Activated CD8-positive, alpha-beta T cell treated with anti-CD3 and anti-CD28 coated beads, Interleukin-2, amount 10 ng/mL, durations not matched to agents 7 days and 5 days (primary cell): Measurements from ENCODE around the gene GREB1. TPM values are rescaled to one million over a fixed set of nuclear protein-coding genes. Genes with fewer than 3 reads are reported as not detected.

Experiments
- ATAC-seq: fragments of 150-1000 bp; cut with Tn5 transposase; one replicate; pipeline ENCODE4 v1.10.0; 2021; ENCODE audit warnings: moderate library complexity
- CTCF ChIA-PET: fragments of 350-600 bp; sonication (Branson Sonifier 250); formaldehyde crosslinking; loops from one replicate; lab custom pipeline; 2021; ENCODE audit warnings: antibody characterized with exemption; lab: Charles Lee
- POLR2A ChIA-PET: fragments of 350-600 bp; sonication (Branson Sonifier 250); formaldehyde crosslinking; loops from one replicate; lab custom pipeline; 2021; ENCODE audit warnings: antibody characterized with exemption; lab: Charles Lee
- DNase-seq: peaks from one replicate; pipeline ENCODE4 v3.0.0-alpha.2; 2020
- H3K27ac Mint-ChIP-seq: one replicate; pipeline ENCODE4 v1.8.0; 2021; ENCODE audit warnings: mild to moderate bottlenecking, mixed read lengths
- H3K27me3 Mint-ChIP-seq: one replicate; pipeline ENCODE4 v1.8.0; 2021; ENCODE audit warnings: low read depth, mixed read lengths
- H3K36me3 Mint-ChIP-seq: one replicate; pipeline ENCODE4 v1.8.0; 2021; ENCODE audit warnings: low read depth, mixed read lengths
- H3K4me1 Mint-ChIP-seq: one replicate; pipeline ENCODE4 v1.8.0; 2021; ENCODE audit warnings: low read depth, mixed read lengths
- H3K4me3 Mint-ChIP-seq: one replicate; pipeline ENCODE4 v1.8.0; 2021; ENCODE audit warnings: mild to moderate bottlenecking, mixed read lengths
- H3K9me3 Mint-ChIP-seq: one replicate; pipeline ENCODE4 v1.8.0; 2022; ENCODE audit warnings: mixed read lengths; ENCODE audit not compliant: insufficient read depth
- total RNA-seq, 2 experiments: library from RNA; stranded (reverse); gene quantifications; one replicate each; pipeline ENCODE4 v1.2.3, GENCODE V29; 2021

Gene GREB1
- total RNA-seq, 2 experiments from 2014 or later = 0.42 to 0.68 TPM

- DNase-seq = no peak
- Mint-ChIP-seq H3K36me3 (no peaks in the 10 kb centered on the region), H3K4me3 (no peak overlapping the region), H3K27ac (no peak overlapping the region), H3K27me3 (peaks cover 17% of the 10 kb centered on the region), H3K9me3 (no peaks in the 10 kb centered on the region), H3K4me1 (no peaks in the 10 kb centered on the region)
- CTCF ChIA-PET = no interaction called here
- POLR2A ChIA-PET = no interaction called here
- no peak for ATAC-seq
Observed at GRCh38 chr2:11543337-11544216, 9.7 kb downstream of the GREB1 start.

- Mint-ChIP-seq H3K36me3 (no peaks in the 10 kb centered on the region), H3K4me3 (no peak overlapping the region), H3K27me3 (peaks cover 14% of the 10 kb centered on the region), H3K9me3 (no peaks in the 10 kb centered on the region), H3K4me1 (no peaks in the 10 kb centered on the region), H3K27ac (no peak overlapping the region)
- CTCF ChIA-PET = no interaction called here
- POLR2A ChIA-PET = no interaction called here
- DNase-seq (no peak), ATAC-seq (no peak)
Observed at GRCh38 chr2:11546072-11546471, 12.2 kb downstream of the GREB1 start.

- POLR2A ChIA-PET = no interaction called here
- peaks cover 14% of the 10 kb centered on the region for H3K27me3 Mint-ChIP-seq
- no peaks in the 10 kb centered on the region for H3K9me3 Mint-ChIP-seq
- no peaks in the 10 kb centered on the region for H3K4me1 Mint-ChIP-seq
- DNase-seq (no peak), ATAC-seq (no peak)
- CTCF ChIA-PET = no interaction called here
- no peak overlapping the region for H3K4me3 Mint-ChIP-seq
- H3K27ac Mint-ChIP-seq = no peak overlapping the region
- no peaks in the 10 kb centered on the region for H3K36me3 Mint-ChIP-seq
Observed at GRCh38 chr2:11547912-11548497, 14.2 kb downstream of the GREB1 start.

- H3K36me3 Mint-ChIP-seq = no peaks in the 10 kb centered on the region
- H3K4me1 Mint-ChIP-seq = peaks cover 6% of the 10 kb centered on the region
- H3K27me3 Mint-ChIP-seq = peaks cover 19% of the 10 kb centered on the region
- no peaks in the 10 kb centered on the region for H3K9me3 Mint-ChIP-seq
- no peak overlapping the region for H3K4me3 Mint-ChIP-seq
- DNase-seq (no peak), ATAC-seq (no peak)
- H3K27ac Mint-ChIP-seq = no peak overlapping the region
- POLR2A ChIA-PET = no interaction called here
- CTCF ChIA-PET = no interaction called here
Observed at GRCh38 chr2:11550302-11550701, 16.5 kb downstream of the GREB1 start.

GRCh38 chr2:11550901-11551568 lies 17.2 kb downstream of the GREB1 start:
- CTCF ChIA-PET = no interaction called here

GRCh38 chr2:11551569-11552259 lies 17.9 kb downstream of the GREB1 start:
- Mint-ChIP-seq H3K27ac (no peak overlapping the region), H3K27me3 (peaks cover 29% of the 10 kb centered on the region), H3K4me1 (peaks cover 6% of the 10 kb centered on the region), H3K4me3 (no peak overlapping the region), H3K36me3 (no peaks in the 10 kb centered on the region), H3K9me3 (no peaks in the 10 kb centered on the region)
- no peak for DNase-seq
- POLR2A ChIA-PET = no interaction called here
- CTCF ChIA-PET = no interaction called here
- no peak for ATAC-seq

More at GRCh38 chr2:11550901-11551568, 17.2 kb downstream of the GREB1 start:
- POLR2A ChIA-PET = no interaction called here
- no peak for DNase-seq
- no peak overlapping the region for H3K4me3 Mint-ChIP-seq
- H3K27me3 Mint-ChIP-seq = peaks cover 26% of the 10 kb centered on the region
- H3K9me3 Mint-ChIP-seq = no peaks in the 10 kb centered on the region
- no peak for ATAC-seq
- no peaks in the 10 kb centered on the region for H3K36me3 Mint-ChIP-seq
- H3K4me1 Mint-ChIP-seq = peaks cover 6% of the 10 kb centered on the region
- no peak overlapping the region for H3K27ac Mint-ChIP-seq

- no peak for DNase-seq
- Mint-ChIP-seq H3K27ac (no peak overlapping the region), H3K9me3 (no peaks in the 10 kb centered on the region), H3K4me3 (no peak overlapping the region), H3K27me3 (peaks cover 31% of the 10 kb centered on the region), H3K36me3 (no peaks in the 10 kb centered on the region), H3K4me1 (peaks cover 6% of the 10 kb centered on the region)
- POLR2A ChIA-PET = no interaction called here
- no peak for ATAC-seq
- CTCF ChIA-PET = no interaction called here
Observed at GRCh38 chr2:11552260-11552638, 18.4 kb downstream of the GREB1 start.

GRCh38 chr2:11553661-11554398 lies 20.0 kb downstream of the GREB1 start:
- CTCF ChIA-PET = no interaction called here
- H3K27me3 Mint-ChIP-seq = peaks cover 30% of the 10 kb centered on the region
- no peak overlapping the region for H3K27ac Mint-ChIP-seq
- no peaks in the 10 kb centered on the region for H3K9me3 Mint-ChIP-seq
- peaks cover 6% of the 10 kb centered on the region for H3K4me1 Mint-ChIP-seq
- ATAC-seq (no peak), DNase-seq (no peak)
- no peaks in the 10 kb centered on the region for H3K36me3 Mint-ChIP-seq
- POLR2A ChIA-PET = no interaction called here
- H3K4me3 Mint-ChIP-seq = no peak overlapping the region

- ChIA-PET CTCF (no interaction called here), POLR2A (no interaction called here)
- Mint-ChIP-seq H3K27ac (no peak overlapping the region), H3K9me3 (no peaks in the 10 kb centered on the region), H3K4me3 (no peak overlapping the region), H3K36me3 (no peaks in the 10 kb centered on the region), H3K27me3 (peaks cover 30% of the 10 kb centered on the region), H3K4me1 (peaks cover 6% of the 10 kb centered on the region)
- DNase-seq (no peak), ATAC-seq (no peak)
Observed at GRCh38 chr2:11554399-11554716, 20.5 kb downstream of the GREB1 start.

GRCh38 chr2:11556101-11556806 lies 22.4 kb downstream of the GREB1 start:
- Mint-ChIP-seq H3K27me3 (peaks cover 27% of the 10 kb centered on the region), H3K4me1 (peaks cover 6% of the 10 kb centered on the region), H3K36me3 (no peaks in the 10 kb centered on the region), H3K27ac (no peak overlapping the region), H3K4me3 (no peak overlapping the region), H3K9me3 (no peaks in the 10 kb centered on the region)
- DNase-seq (no peak), ATAC-seq (no peak)
- POLR2A ChIA-PET = no interaction called here
- CTCF ChIA-PET = no interaction called here
